ENCODE measurements around the gene FADS3.

DNA sequence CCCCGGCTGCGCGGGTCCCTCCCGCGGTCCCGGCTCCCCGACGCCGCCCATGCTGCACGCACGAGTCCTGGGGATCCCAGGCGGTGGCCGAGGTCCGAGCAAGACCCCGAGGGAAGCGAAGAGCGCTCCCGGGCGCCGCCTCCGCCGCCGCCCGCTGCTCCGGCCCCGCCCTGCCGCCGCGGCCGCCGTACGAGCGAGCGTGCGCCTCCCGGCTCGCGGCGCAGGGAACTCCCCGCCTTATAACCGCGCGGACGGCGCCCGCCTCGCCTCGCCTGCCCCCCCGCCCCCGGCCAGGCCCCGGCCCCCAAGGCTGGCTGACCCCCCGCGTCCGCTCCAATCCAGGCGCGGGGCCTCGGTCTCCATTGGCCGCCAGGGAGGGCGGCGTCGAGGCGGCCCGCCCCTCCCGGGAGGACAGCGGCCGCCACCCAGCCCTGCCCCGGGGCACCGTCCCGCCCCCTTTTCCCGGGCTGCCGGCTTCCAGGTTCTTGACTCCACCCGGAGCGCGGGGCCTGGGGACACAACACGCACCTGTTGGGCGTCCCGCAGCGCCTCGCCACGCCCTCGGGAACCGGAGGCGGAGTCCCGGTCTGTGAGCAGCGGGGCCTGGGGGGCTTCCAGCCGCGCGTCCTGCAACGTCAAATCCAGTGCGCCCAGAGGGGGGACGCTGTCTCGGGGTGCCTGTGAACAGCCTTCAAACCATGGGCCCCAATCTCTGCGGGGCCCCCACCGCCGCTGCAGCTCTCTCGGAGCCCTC lies at the start of gene FADS3:
- TF ChIP-seq ZNF70 (CRISPR knock-in tag; IDR thresholded peaks at IDR 0.05) (no peak), ISL1 (CRISPR knock-in tag; IDR thresholded peaks at IDR 0.05) (no peak), ARNTL (CRISPR knock-in tag; IDR thresholded peaks at IDR 0.05; ENCODE audit: borderline replicate concordance, low read depth) (no peak), ZNF8 (CRISPR knock-in tag; IDR thresholded peaks at IDR 0.05) (no peak), ZNF565 (CRISPR knock-in tag; conservative IDR thresholded peaks at IDR 0.05; ENCODE audit: low read depth) (no peak), RARB (CRISPR knock-in tag; IDR thresholded peaks at IDR 0.05) (no peak), SNAI2 (CRISPR knock-in tag; IDR thresholded peaks at IDR 0.05) (no peak), ESRRG (CRISPR knock-in tag; IDR thresholded peaks at IDR 0.05) (no peak), ZFP30 (CRISPR knock-in tag; IDR thresholded peaks at IDR 0.05) (no peak)
